WTC11 (cell line): Measurements from ENCODE around the gene SSR2. TPM values are rescaled to one million over a fixed set of nuclear protein-coding genes. Genes with fewer than 3 reads are reported as not detected.

Experiments
- ATAC-seq: fragments of 200-7000 bp; cut with Tn5 transposase; 2 replicates; pipeline ENCODE4 v1.10.0; 2021; ENCODE audit warnings: mild to moderate bottlenecking, moderate library complexity
- CTCF ChIA-PET: fragments of 300-600 bp; sonication (Branson Sonifier 250); formaldehyde crosslinking; loops from one replicate; lab custom pipeline; 2021; ENCODE audit warnings: antibody characterized with exemption; lab: Charles Lee
- POLR2A ChIA-PET: fragments of 350-600 bp; sonication (Branson Sonifier 250); formaldehyde crosslinking; loops from one replicate; lab custom pipeline; 2021; ENCODE audit warnings: antibody characterized with exemption; lab: Charles Lee
- DNase-seq: peaks from one replicate; pipeline ENCODE4 v3.0.0; 2021; ENCODE audit warnings: low spot score
- H3K27ac Mint-ChIP-seq: 2 replicates; pipeline ENCODE4 v1.8.0; 2021; ENCODE audit warnings: mixed read lengths
- H3K27me3 Mint-ChIP-seq: 2 replicates; pipeline ENCODE4 v1.8.0; 2021; ENCODE audit warnings: low read depth, mild to moderate bottlenecking, moderate library complexity, mixed read lengths
- H3K36me3 Mint-ChIP-seq: 2 replicates; pipeline ENCODE4 v1.8.0; 2021; ENCODE audit warnings: mixed read lengths
- H3K4me1 Mint-ChIP-seq: 2 replicates; pipeline ENCODE4 v1.8.0; 2022; ENCODE audit warnings: mixed read lengths
- H3K4me3 Mint-ChIP-seq: 2 replicates; pipeline ENCODE4 v1.8.0; 2021; ENCODE audit warnings: mild to moderate bottlenecking, moderate library complexity, mixed read lengths
- H3K9me3 Mint-ChIP-seq: 2 replicates; pipeline ENCODE4 v1.8.0; 2021; ENCODE audit warnings: mixed read lengths
- MYBL2 ChIP-seq: sonication (generic); formaldehyde crosslinking; IDR thresholded peaks from 2 replicates; pipeline ENCODE4 v1.8.1; 2023; ENCODE audit warnings: mild to moderate bottlenecking, moderate library complexity, missing genetic modification reagents
- NFE2L1 ChIP-seq: sonication (generic); formaldehyde crosslinking; IDR thresholded peaks from 2 replicates; pipeline ENCODE4 v1.8.1; 2023; ENCODE audit warnings: missing genetic modification reagents
- NFYB ChIP-seq: sonication (generic); formaldehyde crosslinking; conservative IDR thresholded peaks from 2 replicates; pipeline ENCODE4 v1.8.0; 2022; ENCODE audit warnings: low read depth, missing genetic modification reagents
- NR1H2 ChIP-seq: sonication (generic); formaldehyde crosslinking; IDR thresholded peaks from 2 replicates; pipeline ENCODE4 v1.9.0; 2021; ENCODE audit warnings: mild to moderate bottlenecking, moderate library complexity, missing genetic modification reagents
- SMAD3 ChIP-seq: sonication (generic); formaldehyde crosslinking; IDR thresholded peaks from 2 replicates; pipeline ENCODE4 v1.8.0; 2022; ENCODE audit warnings: missing genetic modification reagents, mild to moderate bottlenecking, borderline replicate concordance
- ZNF121 ChIP-seq: sonication (generic); formaldehyde crosslinking; IDR thresholded peaks from 2 replicates; pipeline ENCODE4 v1.8.0; 2023; ENCODE audit warnings: missing genetic modification reagents
- total RNA-seq: library from RNA; stranded (reverse); gene quantifications from 3 replicates; pipeline ENCODE4 v1.2.3, GENCODE V29; 2021
- TF ChIP-seq, protein P1 (sequence below): sonication (generic); formaldehyde crosslinking; IDR thresholded peaks from 2 replicates; pipeline ENCODE4 v1.8.1; 2023; ENCODE audit warnings: mild to moderate bottlenecking, missing genetic modification reagents
- TF ChIP-seq, protein P2 (sequence below): sonication (generic); formaldehyde crosslinking; IDR thresholded peaks from 2 replicates; pipeline ENCODE4 v1.8.0; 2022; ENCODE audit warnings: missing genetic modification reagents
- TF ChIP-seq, protein P3 (sequence below): sonication (generic); formaldehyde crosslinking; IDR thresholded peaks from 2 replicates; pipeline ENCODE4 v1.8.1; 2023; ENCODE audit warnings: mild to moderate bottlenecking, moderate library complexity, missing genetic modification reagents
- TF ChIP-seq, protein P4 (sequence below): sonication (generic); formaldehyde crosslinking; IDR thresholded peaks from 2 replicates; pipeline ENCODE4 v1.8.0; 2023; ENCODE audit warnings: mild to moderate bottlenecking, missing genetic modification reagents
- TF ChIP-seq, protein P5 (sequence below): sonication (generic); formaldehyde crosslinking; IDR thresholded peaks from 2 replicates; pipeline ENCODE4 v1.8.1; 2022; ENCODE audit warnings: missing genetic modification reagents, borderline replicate concordance

SSR2 gene
- total RNA-seq, 1 experiment from 2014 or later: 175 TPM

DNA sequence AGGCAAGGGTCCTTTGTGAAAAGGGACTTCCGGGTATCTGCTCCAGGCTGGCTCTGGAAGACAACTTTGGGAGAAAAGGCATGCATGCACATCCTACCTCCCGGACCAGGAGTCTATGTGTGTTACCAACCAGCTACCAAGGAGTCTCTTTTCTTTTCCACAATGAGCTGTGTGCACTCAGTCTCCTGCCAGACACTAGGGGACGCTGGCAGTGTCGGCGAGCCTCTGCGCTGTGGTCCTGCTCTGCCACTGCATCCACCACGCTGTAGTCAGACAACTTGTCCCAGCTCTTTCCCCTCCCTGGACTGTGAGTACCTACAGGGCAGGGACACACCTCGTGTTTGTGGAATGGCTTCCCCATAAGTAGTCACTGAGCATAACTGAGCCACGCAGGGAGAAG lies 5.1 kb upstream of the SSR2 start:
- ChIA-PET POLR2A (interaction anchor here (1.7 kb wide), 1 partner anchor 15 kb away, joined by 4 read pairs; no protein-coding TSS in a partner anchor), CTCF (interaction anchor here (0.6 to 1.9 kb wide), 41 partner anchors 10 to 199 kb away, joined by 3 to 74 read pairs (median 5); partner anchors contain the start of genes ARHGEF2, KHDC4, MEX3A and PMF1)
- ATAC-seq: peak; percentile 99

DNA sequence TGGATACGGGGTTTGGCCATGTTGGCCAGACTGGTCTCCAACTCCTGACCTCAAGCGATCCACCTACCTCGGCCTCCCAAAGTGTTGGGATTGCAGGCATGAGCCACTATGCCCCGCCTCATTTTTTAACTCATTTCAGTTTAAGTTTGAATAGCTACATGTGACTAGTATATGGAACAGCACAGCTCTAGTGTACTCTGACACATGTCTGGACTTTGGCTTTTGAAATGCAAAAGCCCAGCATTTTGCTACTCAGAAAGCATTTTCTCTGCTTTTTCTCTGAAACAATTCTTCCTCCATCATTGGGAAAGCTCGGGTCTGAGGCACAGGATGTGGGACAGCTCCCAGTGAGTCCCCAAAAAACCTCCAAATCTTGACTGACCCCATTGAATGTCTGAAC lies 4.0 kb upstream of the SSR2 start:
- TF ChIP-seq MYBL2: no peak
- TF ChIP-seq, protein P1, sequence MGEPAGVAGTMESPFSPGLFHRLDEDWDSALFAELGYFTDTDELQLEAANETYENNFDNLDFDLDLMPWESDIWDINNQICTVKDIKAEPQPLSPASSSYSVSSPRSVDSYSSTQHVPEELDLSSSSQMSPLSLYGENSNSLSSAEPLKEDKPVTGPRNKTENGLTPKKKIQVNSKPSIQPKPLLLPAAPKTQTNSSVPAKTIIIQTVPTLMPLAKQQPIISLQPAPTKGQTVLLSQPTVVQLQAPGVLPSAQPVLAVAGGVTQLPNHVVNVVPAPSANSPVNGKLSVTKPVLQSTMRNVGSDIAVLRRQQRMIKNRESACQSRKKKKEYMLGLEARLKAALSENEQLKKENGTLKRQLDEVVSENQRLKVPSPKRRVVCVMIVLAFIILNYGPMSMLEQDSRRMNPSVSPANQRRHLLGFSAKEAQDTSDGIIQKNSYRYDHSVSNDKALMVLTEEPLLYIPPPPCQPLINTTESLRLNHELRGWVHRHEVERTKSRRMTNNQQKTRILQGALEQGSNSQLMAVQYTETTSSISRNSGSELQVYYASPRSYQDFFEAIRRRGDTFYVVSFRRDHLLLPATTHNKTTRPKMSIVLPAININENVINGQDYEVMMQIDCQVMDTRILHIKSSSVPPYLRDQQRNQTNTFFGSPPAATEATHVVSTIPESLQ: no peak
- ChIA-PET POLR2A (interaction anchor here (1.7 kb wide), 1 partner anchor 16 kb away, joined by 4 read pairs; no protein-coding TSS in a partner anchor), CTCF (interaction anchor here (0.5 to 1.9 kb wide), 8 partner anchors 42 to 1028 kb away, joined by 3 to 11 read pairs (median 6); partner anchors contain the start of genes ARHGEF2 and PMF1)
- Mint-ChIP-seq H3K4me1 (peaks cover 10% of the 10 kb centered on the region), H3K36me3 (peaks cover 7% of the 10 kb centered on the region; the same call in 1 of the 2 replicates), H3K27ac (no peak overlapping the region), H3K4me3 (no peak overlapping the region), H3K27me3 (peaks cover 28% of the 10 kb centered on the region), H3K9me3 (no peaks in the 10 kb centered on the region)
- DNase-seq: no peak
- ATAC-seq: no peak

More for the DNA sequence above, 5.1 kb upstream of the SSR2 start:
- Mint-ChIP-seq H3K27ac (no peak overlapping the region), H3K9me3 (no peaks in the 10 kb centered on the region), H3K4me3 (no peak overlapping the region), H3K4me1 (peaks cover 5% of the 10 kb centered on the region), H3K36me3 (no peaks in the 10 kb centered on the region), H3K27me3 (peaks cover 28% of the 10 kb centered on the region)
- DNase-seq: peak; percentile 72
- peak; percentile 20; the same call in 1 of the 2 replicates for TF ChIP-seq ZNF121 (CRISPR knock-in tag)
- TF ChIP-seq, protein P2, sequence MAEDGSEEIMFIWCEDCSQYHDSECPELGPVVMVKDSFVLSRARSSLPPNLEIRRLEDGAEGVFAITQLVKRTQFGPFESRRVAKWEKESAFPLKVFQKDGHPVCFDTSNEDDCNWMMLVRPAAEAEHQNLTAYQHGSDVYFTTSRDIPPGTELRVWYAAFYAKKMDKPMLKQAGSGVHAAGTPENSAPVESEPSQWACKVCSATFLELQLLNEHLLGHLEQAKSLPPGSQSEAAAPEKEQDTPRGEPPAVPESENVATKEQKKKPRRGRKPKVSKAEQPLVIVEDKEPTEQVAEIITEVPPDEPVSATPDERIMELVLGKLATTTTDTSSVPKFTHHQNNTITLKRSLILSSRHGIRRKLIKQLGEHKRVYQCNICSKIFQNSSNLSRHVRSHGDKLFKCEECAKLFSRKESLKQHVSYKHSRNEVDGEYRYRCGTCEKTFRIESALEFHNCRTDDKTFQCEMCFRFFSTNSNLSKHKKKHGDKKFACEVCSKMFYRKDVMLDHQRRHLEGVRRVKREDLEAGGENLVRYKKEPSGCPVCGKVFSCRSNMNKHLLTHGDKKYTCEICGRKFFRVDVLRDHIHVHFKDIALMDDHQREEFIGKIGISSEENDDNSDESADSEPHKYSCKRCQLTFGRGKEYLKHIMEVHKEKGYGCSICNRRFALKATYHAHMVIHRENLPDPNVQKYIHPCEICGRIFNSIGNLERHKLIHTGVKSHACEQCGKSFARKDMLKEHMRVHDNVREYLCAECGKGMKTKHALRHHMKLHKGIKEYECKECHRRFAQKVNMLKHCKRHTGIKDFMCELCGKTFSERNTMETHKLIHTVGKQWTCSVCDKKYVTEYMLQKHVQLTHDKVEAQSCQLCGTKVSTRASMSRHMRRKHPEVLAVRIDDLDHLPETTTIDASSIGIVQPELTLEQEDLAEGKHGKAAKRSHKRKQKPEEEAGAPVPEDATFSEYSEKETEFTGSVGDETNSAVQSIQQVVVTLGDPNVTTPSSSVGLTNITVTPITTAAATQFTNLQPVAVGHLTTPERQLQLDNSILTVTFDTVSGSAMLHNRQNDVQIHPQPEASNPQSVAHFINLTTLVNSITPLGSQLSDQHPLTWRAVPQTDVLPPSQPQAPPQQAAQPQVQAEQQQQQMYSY (CRISPR knock-in tag): no peak
- TF ChIP-seq, protein P3, sequence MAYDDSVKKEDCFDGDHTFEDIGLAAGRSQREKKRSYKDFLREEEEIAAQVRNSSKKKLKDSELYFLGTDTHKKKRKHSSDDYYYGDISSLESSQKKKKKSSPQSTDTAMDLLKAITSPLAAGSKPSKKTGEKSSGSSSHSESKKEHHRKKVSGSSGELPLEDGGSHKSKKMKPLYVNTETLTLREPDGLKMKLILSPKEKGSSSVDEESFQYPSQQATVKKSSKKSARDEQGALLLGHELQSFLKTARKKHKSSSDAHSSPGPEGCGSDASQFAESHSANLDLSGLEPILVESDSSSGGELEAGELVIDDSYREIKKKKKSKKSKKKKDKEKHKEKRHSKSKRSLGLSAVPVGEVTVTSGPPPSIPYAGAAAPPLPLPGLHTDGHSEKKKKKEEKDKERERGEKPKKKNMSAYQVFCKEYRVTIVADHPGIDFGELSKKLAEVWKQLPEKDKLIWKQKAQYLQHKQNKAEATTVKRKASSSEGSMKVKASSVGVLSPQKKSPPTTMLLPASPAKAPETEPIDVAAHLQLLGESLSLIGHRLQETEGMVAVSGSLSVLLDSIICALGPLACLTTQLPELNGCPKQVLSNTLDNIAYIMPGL (CRISPR knock-in tag): peak; percentile 37; the same call in 1 of the 2 replicates

DNA sequence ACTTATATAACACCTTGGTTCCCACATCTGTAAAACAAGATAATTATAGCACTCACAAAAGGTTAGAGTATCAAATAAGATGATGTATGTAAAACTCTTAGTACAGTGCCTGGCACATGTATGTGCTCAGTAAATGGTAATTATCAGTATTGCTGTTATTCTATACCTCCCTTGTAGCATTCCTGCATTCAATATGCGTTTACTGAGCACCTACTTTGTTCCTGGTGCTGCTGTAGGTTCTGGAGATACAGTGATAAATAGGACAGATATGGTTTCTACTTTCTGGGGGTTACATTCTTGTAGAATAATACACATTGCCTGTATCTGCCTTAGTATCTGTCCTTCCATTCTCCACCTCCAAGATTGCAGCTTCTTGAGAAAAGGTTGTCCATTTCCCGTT lies 1.2 kb upstream of the SSR2 start:
- DNase-seq (no peak), ATAC-seq (no peak)
- POLR2A ChIA-PET: no interaction called here
- peaks cover 26% of the 10 kb centered on the region for H3K36me3 Mint-ChIP-seq
- H3K27ac Mint-ChIP-seq: no peak overlapping the region
- H3K4me1 Mint-ChIP-seq: peaks cover 14% of the 10 kb centered on the region
- H3K9me3 Mint-ChIP-seq: no peaks in the 10 kb centered on the region
- no peak overlapping the region for H3K4me3 Mint-ChIP-seq
- peaks cover 28% of the 10 kb centered on the region for H3K27me3 Mint-ChIP-seq
- CTCF ChIA-PET: interaction anchor here (2.0 kb wide), 1 partner anchor 45 kb away, joined by 5 read pairs; no protein-coding TSS in a partner anchor
- TF ChIP-seq NFE2L1 (CRISPR knock-in tag) (no peak), NFYB (CRISPR knock-in tag) (no peak), SMAD3 (no peak), NR1H2 (CRISPR knock-in tag) (no peak)
- TF ChIP-seq, protein P4, sequence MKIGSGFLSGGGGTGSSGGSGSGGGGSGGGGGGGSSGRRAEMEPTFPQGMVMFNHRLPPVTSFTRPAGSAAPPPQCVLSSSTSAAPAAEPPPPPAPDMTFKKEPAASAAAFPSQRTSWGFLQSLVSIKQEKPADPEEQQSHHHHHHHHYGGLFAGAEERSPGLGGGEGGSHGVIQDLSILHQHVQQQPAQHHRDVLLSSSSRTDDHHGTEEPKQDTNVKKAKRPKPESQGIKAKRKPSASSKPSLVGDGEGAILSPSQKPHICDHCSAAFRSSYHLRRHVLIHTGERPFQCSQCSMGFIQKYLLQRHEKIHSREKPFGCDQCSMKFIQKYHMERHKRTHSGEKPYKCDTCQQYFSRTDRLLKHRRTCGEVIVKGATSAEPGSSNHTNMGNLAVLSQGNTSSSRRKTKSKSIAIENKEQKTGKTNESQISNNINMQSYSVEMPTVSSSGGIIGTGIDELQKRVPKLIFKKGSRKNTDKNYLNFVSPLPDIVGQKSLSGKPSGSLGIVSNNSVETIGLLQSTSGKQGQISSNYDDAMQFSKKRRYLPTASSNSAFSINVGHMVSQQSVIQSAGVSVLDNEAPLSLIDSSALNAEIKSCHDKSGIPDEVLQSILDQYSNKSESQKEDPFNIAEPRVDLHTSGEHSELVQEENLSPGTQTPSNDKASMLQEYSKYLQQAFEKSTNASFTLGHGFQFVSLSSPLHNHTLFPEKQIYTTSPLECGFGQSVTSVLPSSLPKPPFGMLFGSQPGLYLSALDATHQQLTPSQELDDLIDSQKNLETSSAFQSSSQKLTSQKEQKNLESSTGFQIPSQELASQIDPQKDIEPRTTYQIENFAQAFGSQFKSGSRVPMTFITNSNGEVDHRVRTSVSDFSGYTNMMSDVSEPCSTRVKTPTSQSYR: no peak
- TF ChIP-seq, protein P5, sequence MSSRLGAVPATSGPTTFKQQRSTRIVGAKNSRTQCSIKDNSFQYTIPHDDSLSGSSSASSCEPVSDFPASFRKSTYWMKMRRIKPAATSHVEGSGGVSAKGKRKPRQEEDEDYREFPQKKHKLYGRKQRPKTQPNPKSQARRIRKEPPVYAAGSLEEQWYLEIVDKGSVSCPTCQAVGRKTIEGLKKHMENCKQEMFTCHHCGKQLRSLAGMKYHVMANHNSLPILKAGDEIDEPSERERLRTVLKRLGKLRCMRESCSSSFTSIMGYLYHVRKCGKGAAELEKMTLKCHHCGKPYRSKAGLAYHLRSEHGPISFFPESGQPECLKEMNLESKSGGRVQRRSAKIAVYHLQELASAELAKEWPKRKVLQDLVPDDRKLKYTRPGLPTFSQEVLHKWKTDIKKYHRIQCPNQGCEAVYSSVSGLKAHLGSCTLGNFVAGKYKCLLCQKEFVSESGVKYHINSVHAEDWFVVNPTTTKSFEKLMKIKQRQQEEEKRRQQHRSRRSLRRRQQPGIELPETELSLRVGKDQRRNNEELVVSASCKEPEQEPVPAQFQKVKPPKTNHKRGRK (CRISPR knock-in tag): no peak
